ENCODE data around the gene BABAM2.

The BABAM2 gene

GRCh38 chr2:28209261-28209691 is 318.7 kb downstream of the BABAM2 start:
- no peak for DNase-seq (ENCODE audit: low spot score)

- DNase-seq (ENCODE audit: low spot score): no peak
These were observed 319.3 kb downstream of the BABAM2 start for GRCh38 chr2:28209864-28210263.

- no peak for DNase-seq (ENCODE audit: low spot score)
These were observed 320.0 kb downstream of the BABAM2 start for GRCh38 chr2:28210535-28210934.

- DNase-seq (ENCODE audit: low spot score): no peak
These were observed 325.8 kb downstream of the BABAM2 start for GRCh38 chr2:28216331-28216730.

GRCh38 chr2:28217042-28217740 is 326.7 kb downstream of the BABAM2 start:
- no peak for DNase-seq (ENCODE audit: low spot score)

- no peak for DNase-seq (ENCODE audit: low spot score)
These were observed 328.6 kb downstream of the BABAM2 start for GRCh38 chr2:28219138-28219537.

GRCh38 chr2:28219758-28220368 is 329.3 kb downstream of the BABAM2 start:
- no peak for DNase-seq (ENCODE audit: low spot score)

- no peak for DNase-seq (ENCODE audit: low spot score)
These were observed 334.3 kb downstream of the BABAM2 start for GRCh38 chr2:28224648-28225472.

GRCh38 chr2:28225473-28226080 is 335.0 kb downstream of the BABAM2 start:
- DNase-seq (ENCODE audit: low spot score): no peak

GRCh38 chr2:28226558-28226957 is 336.0 kb downstream of the BABAM2 start:
- no peak for DNase-seq (ENCODE audit: low spot score)

- no peak for DNase-seq (ENCODE audit: low spot score)
These were observed 337.0 kb downstream of the BABAM2 start for GRCh38 chr2:28227498-28227897.

GRCh38 chr2:28228434-28228995 is 338.0 kb downstream of the BABAM2 start:
- DNase-seq (ENCODE audit: low spot score): peak; percentile 6

- DNase-seq (ENCODE audit: low spot score): no peak
These were observed 340.6 kb downstream of the BABAM2 start for GRCh38 chr2:28231110-28231631.

- no peak for DNase-seq (ENCODE audit: low spot score)
These were observed 341.8 kb downstream of the BABAM2 start for GRCh38 chr2:28232295-28232694.

GRCh38 chr2:28233164-28233676 is 342.7 kb downstream of the BABAM2 start:
- no peak for DNase-seq (ENCODE audit: low spot score)

GRCh38 chr2:28234807-28235206 is 344.3 kb downstream of the BABAM2 start:
- no peak for DNase-seq (ENCODE audit: low spot score)

GRCh38 chr2:28239207-28239606 is 348.7 kb downstream of the BABAM2 start:
- no peak for DNase-seq (ENCODE audit: low spot score)

- no peak for DNase-seq (ENCODE audit: low spot score)
These were observed 350.4 kb downstream of the BABAM2 start for GRCh38 chr2:28240937-28241336.

- DNase-seq (ENCODE audit: low spot score): no peak
These were observed 356.8 kb downstream of the BABAM2 start for GRCh38 chr2:28247290-28247689.

- DNase-seq (ENCODE audit: low spot score): no peak
These were observed 357.2 kb downstream of the BABAM2 start for GRCh38 chr2:28247734-28248133.

- no peak for DNase-seq (ENCODE audit: low spot score)
These were observed 358.0 kb downstream of the BABAM2 start for GRCh38 chr2:28248511-28248910.

- no peak for DNase-seq (ENCODE audit: low spot score)
These were observed 359.5 kb downstream of the BABAM2 start for GRCh38 chr2:28250006-28250405.
